GM18526 (cell line): ENCODE results near the gene ZNF35.

Experiments used
- POLR2A ChIP-seq: IDR thresholded peaks from 3 replicates; pipeline ENCODE4 v1.6.1; 2011; ENCODE audit not compliant: insufficient read length; ENCODE audit errors: extremely low read depth

ZNF35 gene

DNA sequence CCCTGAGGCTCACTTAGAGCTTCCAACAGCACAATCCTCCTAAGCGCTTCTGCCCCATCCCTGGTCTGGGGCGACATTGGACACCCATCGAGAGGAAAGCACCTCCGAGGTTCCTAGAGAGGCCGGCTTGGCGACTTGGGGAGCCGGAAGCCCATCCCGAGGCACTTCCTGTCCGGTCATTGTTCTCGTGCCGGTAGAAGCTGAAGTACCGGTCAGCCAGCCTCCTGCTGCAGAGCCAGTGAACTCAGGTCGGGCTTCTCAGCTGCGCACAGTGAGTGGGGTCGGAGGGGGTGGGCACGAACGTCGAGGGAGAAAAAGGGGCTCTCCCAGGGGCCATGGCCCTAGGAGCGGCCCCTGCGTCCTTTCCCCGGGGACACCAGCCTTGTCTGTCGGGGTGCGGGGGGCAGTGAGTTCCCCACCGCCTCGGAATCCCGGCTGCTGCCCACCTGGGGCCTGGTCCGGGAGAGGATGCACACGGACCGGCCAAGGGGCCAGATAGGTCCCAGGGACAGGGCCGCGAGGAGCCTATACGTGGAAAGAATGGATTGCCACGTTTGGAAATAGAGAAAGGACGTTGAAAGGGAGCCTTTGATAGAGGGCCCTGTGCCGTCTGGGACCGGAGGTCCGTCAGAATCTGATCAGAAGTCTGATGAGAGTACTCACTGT lies at the start of gene ZNF35:
ZNF35 (plus strand) TSS at position 169 of the 666 bp plus-strand sequence. CDS start 2,336 bp downstream, outside the sequence.
- TF ChIP-seq POLR2A: peak; percentile 75

DNA sequence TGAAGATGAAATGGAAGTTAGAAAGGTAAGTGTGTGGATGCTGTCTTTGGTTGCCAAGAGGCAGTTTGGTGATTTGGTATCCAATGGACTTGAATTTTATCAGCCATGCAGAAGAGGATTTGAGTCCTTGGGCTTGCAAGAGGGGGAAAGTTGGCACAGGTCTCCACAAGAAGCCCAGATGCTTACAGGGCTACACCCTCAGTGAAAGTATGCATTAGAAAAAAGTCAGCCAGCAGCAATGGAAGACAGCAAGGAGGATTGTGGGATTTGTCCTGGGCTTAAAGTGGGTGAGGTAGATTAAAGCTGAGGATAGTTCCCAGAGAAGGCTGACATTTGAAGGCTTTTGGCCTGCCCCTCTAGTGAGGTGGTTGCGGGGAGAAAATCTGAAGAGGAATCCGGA lies 46.8 kb upstream of the ZNF35 start:
- TF ChIP-seq POLR2A: no peak

- no peak for TF ChIP-seq POLR2A
Observed at GRCh38 chr3:44612678-44613077, 35.9 kb upstream of the ZNF35 start.

GRCh38 chr3:44624749-44625480 lies 23.6 kb upstream of the ZNF35 start, which contains the start of gene ZNF197:
ZNF197 (plus strand) TSS chr3:44625036; CDS start chr3:44629155, 4,119 bp downstream.
- peak; percentile 69 for TF ChIP-seq POLR2A

DNA sequence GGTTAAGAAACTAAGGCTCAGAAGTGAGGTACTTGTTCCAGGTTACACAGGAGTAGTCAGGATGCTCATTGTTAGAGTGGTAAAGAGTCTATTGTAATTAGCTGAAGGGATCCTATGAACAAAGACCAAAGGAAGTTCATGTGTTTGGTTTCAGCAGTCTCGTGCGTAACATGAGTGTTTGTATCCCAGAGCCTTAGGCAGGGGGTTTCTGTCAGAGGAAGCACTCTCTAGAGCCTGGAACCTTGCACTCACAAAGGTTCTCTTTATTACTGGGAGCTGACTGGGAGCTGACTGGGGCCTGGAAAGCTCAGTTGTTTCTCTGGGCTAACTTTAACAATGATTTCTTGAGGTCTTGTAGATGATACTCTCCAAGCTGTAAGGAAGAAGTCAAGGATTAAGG lies 19.8 kb upstream of the ZNF35 start:
- TF ChIP-seq POLR2A: no peak

DNA sequence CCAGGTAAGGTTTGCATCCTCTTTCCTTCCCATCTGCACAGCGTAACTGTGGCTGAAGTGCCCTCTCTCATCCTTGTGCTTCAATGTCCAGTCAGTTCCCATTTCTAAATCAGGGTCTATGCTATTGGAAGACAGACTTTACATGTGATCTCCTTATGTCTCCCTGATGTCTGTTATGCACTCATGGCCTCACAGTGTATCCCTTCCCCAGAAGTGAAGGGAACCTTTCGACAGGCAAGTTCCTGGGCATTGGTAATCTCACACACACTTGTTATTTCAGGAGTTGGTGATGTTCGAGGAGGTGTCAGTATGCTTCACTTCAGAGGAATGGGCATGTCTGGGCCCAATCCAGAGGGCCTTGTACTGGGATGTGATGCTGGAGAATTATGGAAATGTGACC lies 16.3 kb upstream of the ZNF35 start:
- no peak for TF ChIP-seq POLR2A

- no peak for TF ChIP-seq POLR2A
Observed at GRCh38 chr3:44642337-44642736, 6.2 kb upstream of the ZNF35 start.

DNA sequence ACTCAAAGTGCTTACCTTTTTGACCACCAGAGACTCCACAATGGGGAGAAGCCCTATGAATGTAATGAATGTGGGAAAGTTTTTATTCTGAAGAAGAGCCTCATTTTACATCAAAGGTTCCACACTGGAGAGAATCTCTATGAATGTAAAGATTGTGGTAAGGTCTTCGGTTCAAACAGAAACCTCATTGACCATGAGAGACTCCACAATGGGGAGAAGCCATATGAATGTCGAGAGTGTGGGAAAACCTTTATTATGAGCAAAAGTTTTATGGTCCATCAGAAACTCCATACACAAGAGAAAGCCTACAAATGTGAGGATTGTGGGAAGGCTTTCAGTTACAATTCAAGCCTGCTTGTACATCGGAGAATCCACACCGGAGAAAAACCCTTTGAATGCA lies 5.5 kb upstream of the ZNF35 start:
- TF ChIP-seq POLR2A: no peak

DNA sequence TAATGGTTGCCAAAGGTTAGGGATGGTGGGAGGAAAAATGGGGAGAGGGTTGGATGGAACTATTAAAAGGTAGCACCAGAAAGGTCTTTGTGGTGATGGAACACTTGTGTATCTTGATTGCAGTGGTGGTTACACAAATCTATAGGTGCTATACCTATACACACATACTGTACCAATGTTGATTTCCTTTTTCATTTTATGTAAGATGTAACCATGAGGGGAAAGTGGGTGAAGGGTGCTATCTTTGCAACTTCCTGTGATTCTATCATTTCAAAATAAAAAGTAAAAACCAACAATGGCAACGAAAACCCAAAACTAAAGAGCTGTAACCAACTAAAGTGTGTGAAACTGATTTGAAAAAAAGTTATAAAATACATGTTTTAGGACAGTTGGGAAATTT lies 761 bp upstream of the ZNF35 start:
- no peak for TF ChIP-seq POLR2A

DNA sequence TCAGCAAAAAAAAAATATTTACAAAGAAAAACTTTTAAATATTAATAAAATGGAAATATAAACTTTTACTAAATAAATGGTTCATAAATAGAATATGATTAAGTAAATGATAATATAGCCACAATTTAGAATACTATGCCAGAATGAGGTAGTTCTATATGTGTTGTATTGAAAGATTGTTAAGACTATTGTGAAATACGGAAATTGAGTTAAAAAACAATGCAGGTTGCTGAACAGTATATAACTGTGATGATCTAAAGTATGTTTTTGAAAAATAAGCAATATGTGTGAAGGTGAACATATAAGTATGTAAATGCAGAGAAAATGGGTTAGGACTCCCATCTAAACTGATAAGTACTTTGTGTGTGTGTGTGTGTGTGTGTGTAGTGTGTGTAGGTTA lies 1.2 kb downstream of the ZNF35 start:
- TF ChIP-seq POLR2A: no peak

DNA sequence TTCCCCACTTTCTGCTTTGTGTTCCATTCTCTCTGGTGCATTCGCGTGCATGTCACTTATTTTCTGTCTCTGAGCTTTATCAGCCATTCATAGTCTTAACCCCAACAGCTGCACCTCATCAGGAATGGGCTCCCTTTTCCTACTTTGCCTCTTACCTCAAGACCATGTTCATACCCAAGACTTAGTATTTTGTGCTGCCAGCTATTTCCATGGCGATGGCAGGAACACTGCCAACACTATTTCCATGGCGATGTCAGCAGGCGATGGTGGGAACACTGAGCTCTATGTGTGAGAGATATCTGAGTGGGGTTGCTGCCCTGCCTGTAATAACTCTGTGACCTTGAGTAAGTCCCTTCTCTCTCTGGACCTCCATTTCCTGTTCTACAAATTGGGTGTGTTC lies 5.5 kb downstream of the ZNF35 start:
- no peak for TF ChIP-seq POLR2A

- TF ChIP-seq POLR2A: no peak
Observed at GRCh38 chr3:44659015-44659414, 10.5 kb downstream of the ZNF35 start.

DNA sequence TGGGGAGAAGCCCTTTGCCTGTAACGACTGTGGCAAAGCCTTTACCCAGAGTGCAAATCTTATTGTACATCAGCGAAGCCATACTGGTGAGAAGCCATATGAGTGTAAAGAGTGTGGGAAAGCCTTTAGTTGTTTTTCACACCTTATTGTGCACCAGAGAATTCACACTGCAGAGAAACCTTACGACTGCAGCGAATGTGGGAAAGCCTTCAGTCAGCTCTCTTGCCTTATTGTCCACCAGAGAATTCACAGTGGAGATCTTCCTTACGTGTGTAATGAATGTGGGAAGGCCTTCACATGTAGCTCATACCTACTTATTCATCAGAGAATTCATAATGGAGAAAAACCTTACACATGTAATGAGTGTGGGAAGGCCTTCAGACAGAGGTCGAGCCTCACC lies 10.9 kb downstream of the ZNF35 start:
- no peak for TF ChIP-seq POLR2A

- no peak for TF ChIP-seq POLR2A
Observed at GRCh38 chr3:44661189-44661588, 12.7 kb downstream of the ZNF35 start.

DNA sequence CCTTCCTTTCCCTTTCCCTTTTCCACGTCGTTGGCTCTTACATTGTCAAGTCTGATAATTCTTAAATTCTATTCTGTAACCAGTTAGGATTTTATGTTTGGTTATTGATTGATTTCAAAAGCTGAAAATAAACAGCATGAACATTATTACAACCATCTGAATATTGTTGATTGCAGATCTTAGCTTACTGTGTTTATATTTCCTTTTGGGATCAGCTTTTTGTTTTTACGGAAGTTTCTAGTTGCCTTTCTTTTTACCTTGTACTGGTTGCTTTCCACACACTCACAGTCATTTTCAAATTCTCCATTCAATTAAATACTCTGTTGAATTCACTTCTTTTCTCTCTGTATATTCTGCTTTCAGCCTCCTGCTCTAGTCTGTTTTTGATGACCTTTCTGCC lies 16.6 kb downstream of the ZNF35 start:
- TF ChIP-seq POLR2A: no peak

- no peak for TF ChIP-seq POLR2A
Observed at GRCh38 chr3:44666346-44666745, 17.8 kb downstream of the ZNF35 start.

- no peak for TF ChIP-seq POLR2A
Observed at GRCh38 chr3:44669760-44670159, 21.2 kb downstream of the ZNF35 start.
